AG09309 (cell line): ENCODE data around the gene VAV2.

Source experiments
- DNase-seq: peaks from one replicate; pipeline ENCODE4 v3.0.0-alpha.2; 2010; ENCODE audit warnings: low read depth
- H3K4me3 ChIP-seq: 2 replicates; pipeline ENCODE4 v1.5.1; 2011; ENCODE audit warnings: mild to moderate bottlenecking, low read depth, low read length, moderate library complexity; ENCODE audit not compliant: control insufficient read depth
- TF ChIP-seq, protein P1 (sequence below): IDR thresholded peaks from 2 replicates; pipeline ENCODE4 v1.5.1; 2011; ENCODE audit warnings: mild to moderate bottlenecking, low read depth, low read length, inconsistent platforms; ENCODE audit not compliant: insufficient read depth, control insufficient read depth; ENCODE audit errors: missing control alignments

The VAV2 gene

GRCh38 chr9:133956520-133957076, 35.5 kb downstream of the VAV2 start:
- TF ChIP-seq, protein P1, sequence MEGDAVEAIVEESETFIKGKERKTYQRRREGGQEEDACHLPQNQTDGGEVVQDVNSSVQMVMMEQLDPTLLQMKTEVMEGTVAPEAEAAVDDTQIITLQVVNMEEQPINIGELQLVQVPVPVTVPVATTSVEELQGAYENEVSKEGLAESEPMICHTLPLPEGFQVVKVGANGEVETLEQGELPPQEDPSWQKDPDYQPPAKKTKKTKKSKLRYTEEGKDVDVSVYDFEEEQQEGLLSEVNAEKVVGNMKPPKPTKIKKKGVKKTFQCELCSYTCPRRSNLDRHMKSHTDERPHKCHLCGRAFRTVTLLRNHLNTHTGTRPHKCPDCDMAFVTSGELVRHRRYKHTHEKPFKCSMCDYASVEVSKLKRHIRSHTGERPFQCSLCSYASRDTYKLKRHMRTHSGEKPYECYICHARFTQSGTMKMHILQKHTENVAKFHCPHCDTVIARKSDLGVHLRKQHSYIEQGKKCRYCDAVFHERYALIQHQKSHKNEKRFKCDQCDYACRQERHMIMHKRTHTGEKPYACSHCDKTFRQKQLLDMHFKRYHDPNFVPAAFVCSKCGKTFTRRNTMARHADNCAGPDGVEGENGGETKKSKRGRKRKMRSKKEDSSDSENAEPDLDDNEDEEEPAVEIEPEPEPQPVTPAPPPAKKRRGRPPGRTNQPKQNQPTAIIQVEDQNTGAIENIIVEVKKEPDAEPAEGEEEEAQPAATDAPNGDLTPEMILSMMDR = no peak
- no peak for DNase-seq
- H3K4me3 ChIP-seq = no peak overlapping the region

DNA sequence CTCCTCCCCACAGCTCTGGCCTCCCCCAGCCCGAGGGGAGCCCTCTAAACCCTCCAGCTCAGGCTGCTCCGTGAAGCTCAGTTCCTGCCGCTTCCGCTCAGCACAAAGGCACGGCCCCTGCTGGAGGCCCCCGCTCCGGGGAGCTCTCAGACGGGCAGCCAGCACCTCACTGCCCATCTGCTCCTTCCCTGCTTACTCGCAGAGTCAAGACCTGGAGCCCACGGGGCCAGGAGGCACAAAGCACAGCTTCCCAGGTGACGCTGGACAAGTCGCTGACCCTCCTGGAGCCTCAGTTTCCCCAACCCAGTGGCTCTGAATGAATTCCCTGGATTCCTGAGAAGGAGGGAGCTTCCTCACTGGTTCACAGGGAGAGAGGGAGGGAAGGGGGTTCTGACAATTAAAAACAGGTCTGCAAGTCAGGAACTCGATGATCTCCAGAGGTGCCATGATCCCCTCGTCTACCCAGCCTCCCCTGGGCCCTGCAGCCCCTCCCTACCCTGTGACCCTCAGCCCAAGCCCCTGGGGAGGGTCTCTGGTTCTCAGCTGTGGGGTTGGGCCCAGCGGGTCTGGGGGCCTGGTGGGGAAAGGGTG, 36.2 kb downstream of the VAV2 start:
- TF ChIP-seq, protein P1 = no peak
- DNase-seq = no peak
- H3K4me3 ChIP-seq = no peak overlapping the region

DNA sequence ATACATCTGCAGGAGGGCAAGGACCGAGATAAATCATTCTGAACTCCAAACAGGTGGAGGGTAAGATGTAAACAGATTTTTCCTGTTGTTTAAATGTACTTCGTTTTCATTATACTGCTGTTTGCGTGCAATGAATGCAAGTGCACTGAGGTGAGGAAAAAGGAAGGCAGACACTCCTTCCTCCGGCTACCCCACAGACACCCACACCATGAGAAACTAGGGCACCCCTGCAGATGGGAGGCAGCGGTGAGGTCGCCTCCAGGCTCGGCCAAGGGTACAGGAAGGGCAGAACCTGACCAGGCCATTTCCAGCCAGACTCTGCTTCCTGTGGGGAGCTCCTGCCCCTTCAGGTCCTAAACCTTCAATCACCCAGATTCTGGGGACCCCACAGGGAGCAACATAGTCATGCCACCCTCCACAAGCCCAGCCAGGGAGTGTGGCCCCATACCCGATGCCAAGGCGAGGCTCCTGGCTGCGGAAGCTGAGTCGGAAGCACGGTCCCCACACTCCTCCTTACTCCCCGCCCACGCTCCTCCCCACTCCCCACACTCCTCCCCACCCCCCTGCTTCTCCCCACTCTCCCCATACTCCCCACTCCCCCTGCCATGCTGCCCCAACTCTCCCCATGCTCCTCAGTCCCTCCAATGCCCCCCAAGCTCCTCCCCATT, 37.1 kb downstream of the VAV2 start:
- TF ChIP-seq, protein P1 = no peak
- no peak overlapping the region for H3K4me3 ChIP-seq
- no peak for DNase-seq

DNA sequence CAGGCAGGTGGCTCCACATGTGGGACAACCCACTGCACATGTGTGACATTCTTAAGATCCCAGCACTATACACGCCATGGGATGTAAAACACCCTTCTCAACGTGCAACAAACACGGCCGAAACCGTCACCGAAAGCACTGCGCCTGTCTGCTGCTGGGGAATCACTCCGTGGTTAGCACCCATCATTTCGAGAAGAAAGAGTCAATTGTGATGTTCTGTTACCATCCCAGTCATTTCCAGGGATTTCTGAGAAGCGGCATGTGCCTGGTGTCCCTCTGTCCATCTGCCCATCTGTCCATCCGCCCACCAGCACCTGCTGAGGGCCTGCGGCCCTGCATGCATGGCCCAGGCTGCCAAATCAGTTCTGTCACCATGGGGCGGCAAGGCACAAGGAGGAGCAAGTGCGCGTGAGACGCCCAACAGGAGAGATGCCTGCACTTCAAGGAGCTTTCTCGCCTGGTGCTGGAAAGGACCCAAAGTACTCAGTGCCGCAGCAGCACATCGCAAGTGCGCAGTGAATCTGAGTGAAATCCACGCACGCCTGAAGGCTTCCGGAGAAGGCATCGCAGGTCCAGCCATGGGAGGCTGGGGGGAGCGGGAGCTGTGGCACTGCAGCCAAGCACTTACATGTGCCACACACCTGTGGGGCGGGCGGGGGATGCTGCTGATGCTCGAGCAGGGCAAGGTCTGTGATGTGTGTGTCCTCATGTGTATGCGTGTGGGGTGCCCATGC, 38.0 kb downstream of the VAV2 start:
- no peak for DNase-seq
- TF ChIP-seq, protein P1 = no peak
- no peak overlapping the region for H3K4me3 ChIP-seq

GRCh38 chr9:133953621-133953975, 38.5 kb downstream of the VAV2 start:
- no peak overlapping the region for H3K4me3 ChIP-seq
- DNase-seq = no peak
- TF ChIP-seq, protein P1 = no peak

- no peak overlapping the region for H3K4me3 ChIP-seq
- no peak for DNase-seq
- TF ChIP-seq, protein P1 = no peak
Measured at GRCh38 chr9:133952598-133953550, 39.2 kb downstream of the VAV2 start.
